SKM-1 (cell line): ENCODE measurements around the gene BTG3.
A peak's percentile ranks its signal among the peaks of the same experiment; 100 is the strongest.

ENCODE experiments used
- DNase-seq: peaks from one replicate; lab custom pipeline; 2025; ENCODE audit not compliant: unreplicated experiment; lab: John Stamatoyannopoulos, UW

Gene BTG3

DNA sequence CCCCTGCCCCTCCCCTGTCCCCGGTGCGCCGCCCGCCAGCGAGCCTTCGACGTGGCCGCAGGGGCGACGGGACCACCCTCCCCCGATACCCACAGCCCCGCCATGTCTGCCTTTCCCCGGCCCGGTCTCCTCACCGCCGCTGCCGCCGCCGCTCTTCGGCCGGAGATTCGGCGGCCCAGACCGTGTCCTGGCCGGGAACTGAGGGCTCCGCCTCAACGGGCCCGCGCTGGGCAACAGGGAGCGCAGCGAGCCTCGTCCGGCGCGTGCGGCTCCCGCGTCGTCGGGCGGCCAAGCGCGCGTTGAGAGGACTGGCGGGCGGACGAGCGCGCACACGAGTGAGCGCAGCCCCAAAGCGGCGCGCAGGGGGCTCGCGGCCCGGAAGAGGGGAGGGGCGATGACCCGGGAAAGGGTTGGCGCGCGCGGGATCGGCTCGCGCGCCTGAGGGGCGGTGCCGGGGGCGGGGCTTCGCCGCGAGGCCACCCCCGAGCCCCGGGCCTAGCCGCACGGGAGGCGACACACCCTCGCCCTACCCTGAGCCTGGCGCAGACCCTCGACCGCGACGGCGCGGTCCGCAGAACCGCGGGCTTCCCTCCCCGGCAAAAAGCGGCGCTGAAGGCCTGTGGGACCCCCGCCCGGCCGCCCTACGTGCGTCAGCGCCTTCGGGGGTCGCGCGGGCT lies at the start of gene BTG3:
TSS of gene BTG3 (minus strand) at position 337 of the 677 bp plus-strand sequence. CDS start 3,757 bp downstream, outside the sequence.
- DNase-seq: peak; percentile 58

DNA sequence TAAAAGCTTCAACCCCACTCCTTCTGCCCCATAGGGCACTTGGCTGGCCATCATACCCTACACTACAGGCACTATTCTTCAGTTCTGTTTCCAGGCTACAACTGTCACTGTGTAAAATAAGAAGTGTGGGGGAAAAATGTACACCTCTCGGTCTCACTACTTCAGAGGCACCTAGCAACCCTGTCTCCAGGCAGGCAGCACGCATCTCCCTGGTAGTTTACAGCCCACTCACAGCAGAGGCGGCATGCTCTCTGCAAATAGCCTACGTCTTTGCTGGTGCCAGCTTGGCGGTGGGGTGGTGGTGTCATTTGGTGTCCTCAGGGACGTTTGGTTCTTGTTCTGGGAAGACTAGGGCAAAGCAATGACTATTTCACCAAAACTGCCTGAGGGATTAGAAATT lies 48.2 kb upstream of the BTG3 start:
- no peak for DNase-seq

- no peak for DNase-seq
Observed at GRCh38 chr21:17660452-17660851, 47.8 kb upstream of the BTG3 start.

- no peak for DNase-seq
Observed at GRCh38 chr21:17658931-17659330, 46.2 kb upstream of the BTG3 start.

GRCh38 chr21:17651526-17651925 lies 38.8 kb upstream of the BTG3 start:
- no peak for DNase-seq

DNA sequence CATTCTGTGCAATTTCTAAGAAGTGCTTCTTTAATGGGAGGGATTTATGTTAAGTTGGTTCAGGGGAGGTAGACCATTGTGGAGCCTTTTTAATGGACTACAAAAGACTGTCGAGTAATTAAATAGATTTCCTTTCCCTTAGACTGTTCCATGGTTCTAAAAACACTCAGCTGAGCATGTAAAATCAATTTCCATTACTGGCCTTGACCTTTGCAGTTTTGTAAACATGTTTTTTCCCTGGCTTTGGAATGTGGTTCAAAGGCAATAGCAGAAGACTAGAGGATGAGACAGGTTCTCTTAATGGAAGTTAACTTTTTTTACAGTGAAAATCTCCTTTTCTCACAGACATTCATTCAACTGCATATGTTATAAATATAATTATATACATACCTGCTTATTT lies 37.6 kb upstream of the BTG3 start:
- no peak for DNase-seq

GRCh38 chr21:17646790-17647189 lies 34.1 kb upstream of the BTG3 start:
- no peak for DNase-seq

GRCh38 chr21:17644186-17644585 lies 31.5 kb upstream of the BTG3 start:
- no peak for DNase-seq

- no peak for DNase-seq
Observed at GRCh38 chr21:17640821-17641220, 28.1 kb upstream of the BTG3 start.

GRCh38 chr21:17636711-17637110 lies 24.0 kb upstream of the BTG3 start:
- DNase-seq: no peak

- DNase-seq: no peak
Observed at GRCh38 chr21:17631195-17631594, 18.5 kb upstream of the BTG3 start.

- no peak for DNase-seq
Observed at GRCh38 chr21:17622018-17622417, 9.3 kb upstream of the BTG3 start.

DNA sequence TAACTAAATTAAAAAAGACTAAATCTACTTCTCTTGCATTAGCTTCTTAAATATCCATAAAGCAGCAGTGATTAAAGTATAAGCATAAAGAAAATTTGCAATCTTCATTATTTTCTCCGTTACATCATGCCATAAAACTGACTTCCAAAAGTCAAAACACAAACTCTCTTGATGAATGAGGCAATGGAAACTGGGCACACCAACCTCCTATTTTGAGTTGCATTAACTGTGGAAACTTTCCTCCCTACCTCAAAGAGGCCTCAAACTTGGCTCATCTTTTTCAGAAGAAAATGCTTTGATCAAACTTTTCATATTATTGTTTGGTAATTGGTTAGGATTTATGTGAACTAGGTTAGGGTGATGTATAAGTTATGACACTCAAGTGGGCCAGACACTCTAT lies 4.1 kb upstream of the BTG3 start:
- no peak for DNase-seq

GRCh38 chr21:17613242-17613676 lies 558 bp upstream of the BTG3 start:
- no peak for DNase-seq

DNA sequence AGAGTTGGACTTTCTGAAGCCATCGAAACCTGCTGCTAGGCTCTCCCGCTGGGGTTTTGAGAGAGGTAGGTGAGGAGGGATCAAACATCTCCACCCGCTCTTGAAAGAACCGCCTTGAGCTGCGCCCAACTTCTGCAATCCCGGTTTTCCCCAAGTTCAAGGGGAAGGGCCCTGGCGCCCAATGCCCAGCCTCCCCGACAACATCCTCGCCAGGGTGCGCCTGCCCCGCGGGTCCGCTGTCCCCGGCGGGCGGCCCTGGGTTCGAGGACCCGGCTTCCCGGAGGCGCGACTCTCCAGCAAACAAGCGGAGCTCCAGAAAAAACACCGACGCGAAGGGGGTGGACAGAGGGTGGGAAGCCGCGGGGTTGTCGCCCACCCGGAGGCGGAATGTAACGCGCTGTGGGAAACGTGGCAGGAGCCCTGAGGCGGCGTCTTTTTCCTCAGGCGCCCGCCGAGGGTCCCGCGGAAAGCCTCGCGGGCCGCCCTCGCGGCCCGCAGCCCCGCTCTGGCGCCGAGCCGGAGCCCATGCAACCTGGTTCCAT lies 607 bp downstream of the BTG3 start:
- no peak for DNase-seq

DNA sequence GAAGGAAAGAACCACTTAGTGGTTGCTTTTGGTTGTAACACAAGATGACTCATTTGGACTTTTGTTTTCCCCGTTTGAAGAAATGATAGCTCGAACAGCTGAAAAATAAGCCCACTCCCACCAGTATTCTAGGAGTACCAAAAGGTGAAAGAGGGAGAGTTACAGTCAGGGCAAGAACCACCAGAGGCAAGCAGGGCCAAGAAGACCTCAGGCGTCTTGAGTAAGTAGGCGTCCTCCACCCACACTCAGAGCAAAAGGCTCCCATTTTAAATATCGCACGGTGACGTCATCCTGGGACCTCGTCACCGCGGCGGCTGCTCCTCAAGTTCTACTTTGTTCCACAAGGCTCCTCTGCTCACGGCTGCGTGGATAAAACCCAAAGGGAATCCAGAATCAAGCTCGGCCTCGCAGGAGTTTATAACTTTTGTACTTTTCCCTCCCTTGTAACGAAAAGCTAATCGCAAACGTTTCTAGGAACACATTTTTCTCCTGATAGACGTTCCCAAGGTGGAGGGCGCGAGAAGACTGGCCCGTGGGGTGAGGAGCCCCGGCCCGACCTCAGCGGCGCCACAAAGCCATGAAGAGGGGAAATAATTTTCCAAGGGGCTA lies 1.2 kb downstream of the BTG3 start:
- peak; percentile 39 for DNase-seq

- no peak for DNase-seq
Observed at GRCh38 chr21:17610911-17611310, 1.8 kb downstream of the BTG3 start.

- no peak for DNase-seq
Observed at GRCh38 chr21:17609681-17610080, 3.0 kb downstream of the BTG3 start.

GRCh38 chr21:17607684-17608083 lies 5.0 kb downstream of the BTG3 start:
- no peak for DNase-seq

- DNase-seq: no peak
Observed at GRCh38 chr21:17602874-17603273, 9.8 kb downstream of the BTG3 start.

- DNase-seq: no peak
Observed at GRCh38 chr21:17598437-17598836, 14.3 kb downstream of the BTG3 start.

DNA sequence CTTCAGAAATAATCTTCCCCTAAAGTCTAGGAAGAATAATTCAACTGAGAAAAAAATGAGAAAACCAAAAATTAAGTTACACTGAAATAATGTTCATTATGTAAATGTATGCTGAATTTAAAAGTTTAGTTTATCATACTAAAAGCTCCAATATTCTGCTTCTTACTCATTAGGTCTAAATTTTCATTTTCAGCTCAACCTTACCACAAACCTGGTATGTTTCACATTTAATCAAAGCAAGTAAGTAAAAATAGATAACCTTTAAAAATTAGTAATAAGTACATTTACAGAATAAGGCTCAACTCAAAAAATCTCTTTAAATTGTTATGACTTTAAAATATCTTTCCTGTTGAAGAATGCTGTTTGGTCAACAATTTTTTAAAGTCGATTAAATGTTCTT lies 15.0 kb downstream of the BTG3 start:
- DNase-seq: no peak

- DNase-seq: no peak
Observed at GRCh38 chr21:17590430-17590829, 22.3 kb downstream of the BTG3 start.
